ENCODE measurements around the gene TTC9B.

DNA sequence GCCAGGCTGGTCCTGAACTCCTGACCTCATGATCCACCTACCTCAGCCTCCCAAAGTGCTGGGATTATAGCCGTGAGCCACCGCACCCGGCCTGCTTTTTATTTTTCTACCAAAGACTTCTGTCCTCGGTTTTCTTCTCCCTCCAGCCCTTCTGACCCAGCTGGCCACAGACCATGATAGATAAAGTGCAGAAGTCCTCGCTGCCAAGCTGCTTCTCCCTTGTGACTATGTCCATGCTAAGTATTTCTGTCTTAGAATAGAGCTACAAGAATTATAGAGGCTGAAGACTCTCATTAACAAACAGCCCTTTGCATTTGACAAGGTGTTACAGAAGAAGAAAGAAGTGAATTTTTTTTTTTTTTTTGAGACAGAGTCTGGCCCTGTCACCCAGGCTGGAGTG is 42.4 kb downstream of the TTC9B start:
- TF ChIP-seq, protein P1, sequence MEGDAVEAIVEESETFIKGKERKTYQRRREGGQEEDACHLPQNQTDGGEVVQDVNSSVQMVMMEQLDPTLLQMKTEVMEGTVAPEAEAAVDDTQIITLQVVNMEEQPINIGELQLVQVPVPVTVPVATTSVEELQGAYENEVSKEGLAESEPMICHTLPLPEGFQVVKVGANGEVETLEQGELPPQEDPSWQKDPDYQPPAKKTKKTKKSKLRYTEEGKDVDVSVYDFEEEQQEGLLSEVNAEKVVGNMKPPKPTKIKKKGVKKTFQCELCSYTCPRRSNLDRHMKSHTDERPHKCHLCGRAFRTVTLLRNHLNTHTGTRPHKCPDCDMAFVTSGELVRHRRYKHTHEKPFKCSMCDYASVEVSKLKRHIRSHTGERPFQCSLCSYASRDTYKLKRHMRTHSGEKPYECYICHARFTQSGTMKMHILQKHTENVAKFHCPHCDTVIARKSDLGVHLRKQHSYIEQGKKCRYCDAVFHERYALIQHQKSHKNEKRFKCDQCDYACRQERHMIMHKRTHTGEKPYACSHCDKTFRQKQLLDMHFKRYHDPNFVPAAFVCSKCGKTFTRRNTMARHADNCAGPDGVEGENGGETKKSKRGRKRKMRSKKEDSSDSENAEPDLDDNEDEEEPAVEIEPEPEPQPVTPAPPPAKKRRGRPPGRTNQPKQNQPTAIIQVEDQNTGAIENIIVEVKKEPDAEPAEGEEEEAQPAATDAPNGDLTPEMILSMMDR (conservative IDR thresholded peaks at IDR 0.05) = no peak
- TF ChIP-seq EZH2 (IDR thresholded peaks at IDR 0.05; ENCODE audit: low read depth) = no peak
